Measurements from ENCODE around the gene ELL2. TPM values are rescaled to one million over a fixed set of nuclear protein-coding genes. Genes with fewer than 3 reads are reported as not detected.
A peak's percentile ranks its signal among the peaks of the same experiment; 100 is the strongest.

ELL2 gene
- total and polyA plus RNA-seq, 10 donors = 4.3 to 109 (median 66.8) TPM

GRCh38 chr5:95862671-95863382 is 98.8 kb downstream of the ELL2 start:
- 74 to 85% (median 78%) methylated on average over 8 of the region's 8 CpGs for WGBS, 5 donors
- Histone ChIP-seq H3K36me3 (no peaks in the 10 kb centered on the region), H3K4me1 (peaks cover 0 to 48% (median 37%) of the 10 kb centered on the region in 6 donors), H3K4me3 (no peak overlapping the region), H3K27me3 (replicated peaks in 1 of 7) (no peaks in the 10 kb centered on the region), H3K27ac (peak overlapping the region in 4 of 8 donors; percentile 28 to 79 (median 62)), H3K9me3 (no peaks in the 10 kb centered on the region)
- intact Hi-C loops (cut with DNase I; ENCODE audit: low total_unique reads) = no loop called here
- TF ChIP-seq POLR2A (IDR thresholded peaks at IDR 0.05) (no peak), POLR2AphosphoS5 (IDR thresholded peaks at IDR 0.05) (no peak)
- TF ChIP-seq, protein P1, sequence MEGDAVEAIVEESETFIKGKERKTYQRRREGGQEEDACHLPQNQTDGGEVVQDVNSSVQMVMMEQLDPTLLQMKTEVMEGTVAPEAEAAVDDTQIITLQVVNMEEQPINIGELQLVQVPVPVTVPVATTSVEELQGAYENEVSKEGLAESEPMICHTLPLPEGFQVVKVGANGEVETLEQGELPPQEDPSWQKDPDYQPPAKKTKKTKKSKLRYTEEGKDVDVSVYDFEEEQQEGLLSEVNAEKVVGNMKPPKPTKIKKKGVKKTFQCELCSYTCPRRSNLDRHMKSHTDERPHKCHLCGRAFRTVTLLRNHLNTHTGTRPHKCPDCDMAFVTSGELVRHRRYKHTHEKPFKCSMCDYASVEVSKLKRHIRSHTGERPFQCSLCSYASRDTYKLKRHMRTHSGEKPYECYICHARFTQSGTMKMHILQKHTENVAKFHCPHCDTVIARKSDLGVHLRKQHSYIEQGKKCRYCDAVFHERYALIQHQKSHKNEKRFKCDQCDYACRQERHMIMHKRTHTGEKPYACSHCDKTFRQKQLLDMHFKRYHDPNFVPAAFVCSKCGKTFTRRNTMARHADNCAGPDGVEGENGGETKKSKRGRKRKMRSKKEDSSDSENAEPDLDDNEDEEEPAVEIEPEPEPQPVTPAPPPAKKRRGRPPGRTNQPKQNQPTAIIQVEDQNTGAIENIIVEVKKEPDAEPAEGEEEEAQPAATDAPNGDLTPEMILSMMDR (IDR thresholded peaks at IDR 0.05 in 8 of 11, conservative IDR thresholded peaks at IDR 0.05 in 3 of 11) = no peak
- DNase-seq = no peak

DNA sequence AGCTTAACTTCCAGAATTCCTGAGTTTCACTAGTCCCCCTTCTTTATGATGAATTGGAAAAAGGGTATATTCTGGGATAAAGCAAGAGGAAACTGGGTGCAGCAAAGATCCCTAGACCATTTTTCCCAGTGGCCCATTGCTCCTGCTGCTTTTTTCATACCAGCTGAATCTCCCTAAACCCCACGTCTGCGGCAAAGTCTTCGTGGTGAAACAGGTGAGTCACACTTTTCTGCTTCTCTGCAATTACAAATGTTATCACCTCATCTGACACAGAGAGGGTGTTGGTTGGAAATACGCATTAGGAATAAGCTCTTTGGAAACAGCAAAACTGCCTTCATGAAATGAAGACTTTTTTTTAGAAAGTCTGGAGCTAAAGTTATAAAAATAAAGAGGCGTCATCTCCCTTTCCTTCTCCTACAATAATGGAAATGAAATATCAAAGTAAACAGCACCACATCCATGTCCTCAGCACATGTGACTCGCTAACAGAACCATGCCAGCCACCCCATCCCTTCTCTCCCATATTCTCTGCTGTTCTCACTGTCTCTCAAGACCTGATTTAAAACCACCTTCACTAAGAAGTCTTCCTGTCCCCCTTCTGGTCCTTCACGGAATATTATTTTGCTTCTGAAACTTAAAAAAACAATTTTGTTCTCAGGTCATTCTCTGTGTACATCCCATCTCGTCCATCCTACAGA is 99.6 kb downstream of the ELL2 start:
- Histone ChIP-seq H3K36me3 (no peaks in the 10 kb centered on the region), H3K4me1 (peaks cover 0 to 54% (median 37%) of the 10 kb centered on the region in 6 donors), H3K27ac (peak overlapping the region in 5 of 8 donors; percentile 16 to 79 (median 60)), H3K4me3 (peak overlapping the region in 1 of 8 donors; percentile 38), H3K9me3 (no peaks in the 10 kb centered on the region), H3K27me3 (replicated peaks in 1 of 7) (no peaks in the 10 kb centered on the region)
- WGBS, 5 donors = 67 to 83% (median 74%) methylated on average over 8 of the region's 8 CpGs
- no peak for DNase-seq
- intact Hi-C loops (cut with DNase I; ENCODE audit: low total_unique reads) = no loop called here
- TF ChIP-seq POLR2AphosphoS5 (IDR thresholded peaks at IDR 0.05) = no peak
- TF ChIP-seq, protein P1 (IDR thresholded peaks at IDR 0.05 in 8 of 11, conservative IDR thresholded peaks at IDR 0.05 in 3 of 11) = no peak
- no peak for TF ChIP-seq POLR2A (IDR thresholded peaks at IDR 0.05)

DNA sequence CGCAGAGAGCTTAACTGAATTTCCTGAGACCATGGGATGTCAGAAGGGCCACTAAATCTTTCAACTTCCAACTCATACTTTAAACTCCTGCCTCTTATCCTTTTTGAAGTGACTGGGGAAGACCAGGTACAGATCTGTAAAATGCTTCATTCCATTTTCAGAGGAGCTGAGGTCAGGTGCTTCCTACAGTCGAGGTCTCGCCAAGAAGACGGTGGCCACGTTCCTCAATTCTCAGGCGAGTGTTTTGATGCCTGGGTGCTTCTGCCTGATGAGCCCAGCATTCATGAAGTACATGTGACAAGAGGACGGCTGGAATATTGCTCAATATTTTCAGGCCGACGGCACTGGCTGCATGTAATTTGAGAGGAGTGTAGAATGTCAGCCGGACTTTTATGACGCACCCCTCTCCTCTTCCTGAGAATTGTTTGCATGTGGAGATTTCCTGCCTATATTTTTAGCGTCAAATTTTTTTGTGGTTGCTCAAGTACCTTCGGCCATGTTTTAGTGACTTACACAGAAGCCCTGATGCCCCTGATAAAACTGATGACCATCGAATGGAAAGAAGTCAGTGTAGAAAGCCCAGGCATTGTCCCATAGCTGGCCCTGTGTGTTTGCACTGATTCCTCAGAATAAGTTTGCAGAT is 100.3 kb downstream of the ELL2 start:
- DNase-seq = no peak
- Histone ChIP-seq H3K27ac (peak overlapping the region in 5 of 8 donors; percentile 30 to 79 (median 60)), H3K27me3 (replicated peaks in 1 of 7) (no peaks in the 10 kb centered on the region), H3K4me3 (peak overlapping the region in 1 of 8 donors; percentile 38), H3K4me1 (peaks cover 0 to 54% (median 37%) of the 10 kb centered on the region in 6 donors), H3K36me3 (no peaks in the 10 kb centered on the region), H3K9me3 (no peaks in the 10 kb centered on the region)
- TF ChIP-seq, protein P1 (IDR thresholded peaks at IDR 0.05 in 8 of 11, conservative IDR thresholded peaks at IDR 0.05 in 3 of 11) = no peak
- TF ChIP-seq POLR2AphosphoS5 (IDR thresholded peaks at IDR 0.05) (peak in 2 of 3 donors; percentile 29 to 80), POLR2A (IDR thresholded peaks at IDR 0.05) (no peak)
- WGBS, 5 donors = 9 to 14% (median 11%) methylated on average over 14 of the region's 14 CpGs
- intact Hi-C loops (cut with DNase I; ENCODE audit: low total_unique reads) = no loop called here
